ENCODE results near the gene NEK11. TPM values are rescaled to one million over a fixed set of nuclear protein-coding genes. Genes with fewer than 3 reads are reported as not detected.

NEK11 gene
- total RNA-seq, 1 donor from 2014 or later = 9.6 TPM

GRCh38 chr3:131007782-131008181 is 18.9 kb upstream of the NEK11 start:
- TF ChIP-seq, protein P1, sequence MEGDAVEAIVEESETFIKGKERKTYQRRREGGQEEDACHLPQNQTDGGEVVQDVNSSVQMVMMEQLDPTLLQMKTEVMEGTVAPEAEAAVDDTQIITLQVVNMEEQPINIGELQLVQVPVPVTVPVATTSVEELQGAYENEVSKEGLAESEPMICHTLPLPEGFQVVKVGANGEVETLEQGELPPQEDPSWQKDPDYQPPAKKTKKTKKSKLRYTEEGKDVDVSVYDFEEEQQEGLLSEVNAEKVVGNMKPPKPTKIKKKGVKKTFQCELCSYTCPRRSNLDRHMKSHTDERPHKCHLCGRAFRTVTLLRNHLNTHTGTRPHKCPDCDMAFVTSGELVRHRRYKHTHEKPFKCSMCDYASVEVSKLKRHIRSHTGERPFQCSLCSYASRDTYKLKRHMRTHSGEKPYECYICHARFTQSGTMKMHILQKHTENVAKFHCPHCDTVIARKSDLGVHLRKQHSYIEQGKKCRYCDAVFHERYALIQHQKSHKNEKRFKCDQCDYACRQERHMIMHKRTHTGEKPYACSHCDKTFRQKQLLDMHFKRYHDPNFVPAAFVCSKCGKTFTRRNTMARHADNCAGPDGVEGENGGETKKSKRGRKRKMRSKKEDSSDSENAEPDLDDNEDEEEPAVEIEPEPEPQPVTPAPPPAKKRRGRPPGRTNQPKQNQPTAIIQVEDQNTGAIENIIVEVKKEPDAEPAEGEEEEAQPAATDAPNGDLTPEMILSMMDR (IDR thresholded peaks at IDR 0.05; ENCODE audit: unreplicated experiment) = no peak
- Mint-ChIP-seq H3K27me3 (ENCODE audit: unreplicated experiment) (no peaks in the 10 kb centered on the region), H3K4me1 (ENCODE audit: unreplicated experiment) (no peaks in the 10 kb centered on the region), H3K4me3 (ENCODE audit: unreplicated experiment) (no peak overlapping the region), H3K27ac (ENCODE audit: unreplicated experiment) (no peak overlapping the region), H3K36me3 (ENCODE audit: low read depth, unreplicated experiment) (peaks cover 17% of the 10 kb centered on the region), H3K9me3 (ENCODE audit: unreplicated experiment) (no peaks in the 10 kb centered on the region)
- DNase-seq (ENCODE audit: low spot score) = no peak

GRCh38 chr3:131008326-131008725 is 18.4 kb upstream of the NEK11 start:
- Mint-ChIP-seq H3K27ac (ENCODE audit: unreplicated experiment) (no peak overlapping the region), H3K27me3 (ENCODE audit: unreplicated experiment) (no peaks in the 10 kb centered on the region), H3K4me3 (ENCODE audit: unreplicated experiment) (no peak overlapping the region), H3K4me1 (ENCODE audit: unreplicated experiment) (no peaks in the 10 kb centered on the region), H3K9me3 (ENCODE audit: unreplicated experiment) (no peaks in the 10 kb centered on the region), H3K36me3 (ENCODE audit: low read depth, unreplicated experiment) (peaks cover 17% of the 10 kb centered on the region)
- no peak for DNase-seq (ENCODE audit: low spot score)
- TF ChIP-seq, protein P1 (IDR thresholded peaks at IDR 0.05; ENCODE audit: unreplicated experiment) = no peak

DNA sequence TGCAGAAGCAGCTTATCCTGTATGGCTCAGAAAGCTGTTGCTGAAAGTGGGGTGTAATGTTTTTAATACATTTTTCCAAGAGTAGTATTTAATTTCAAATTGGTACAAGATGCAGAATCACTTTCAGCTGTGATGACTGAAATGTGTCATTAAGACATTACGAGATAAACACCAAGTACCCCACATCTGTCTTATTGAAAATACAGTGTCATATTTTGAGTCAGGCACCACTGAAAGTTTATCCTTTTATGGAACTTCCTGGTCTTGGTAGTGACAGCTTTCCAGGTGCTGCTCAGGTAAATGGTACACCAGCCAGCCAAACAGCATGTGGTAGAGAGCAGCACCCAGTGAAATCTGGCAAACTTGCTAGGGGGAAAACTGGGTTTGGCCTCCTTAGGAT is 17.0 kb upstream of the NEK11 start:
- Mint-ChIP-seq H3K36me3 (ENCODE audit: low read depth, unreplicated experiment) (peaks cover 15% of the 10 kb centered on the region), H3K27me3 (ENCODE audit: unreplicated experiment) (no peaks in the 10 kb centered on the region), H3K4me1 (ENCODE audit: unreplicated experiment) (no peaks in the 10 kb centered on the region), H3K4me3 (ENCODE audit: unreplicated experiment) (no peak overlapping the region), H3K9me3 (ENCODE audit: unreplicated experiment) (no peaks in the 10 kb centered on the region), H3K27ac (ENCODE audit: unreplicated experiment) (no peak overlapping the region)
- TF ChIP-seq, protein P1 (IDR thresholded peaks at IDR 0.05; ENCODE audit: unreplicated experiment) = no peak
- DNase-seq (ENCODE audit: low spot score) = no peak

- Mint-ChIP-seq H3K4me1 (ENCODE audit: unreplicated experiment) (peaks cover 2% of the 10 kb centered on the region), H3K4me3 (ENCODE audit: unreplicated experiment) (no peak overlapping the region), H3K27ac (ENCODE audit: unreplicated experiment) (no peak overlapping the region), H3K9me3 (ENCODE audit: unreplicated experiment) (no peaks in the 10 kb centered on the region), H3K36me3 (ENCODE audit: low read depth, unreplicated experiment) (peaks cover 9% of the 10 kb centered on the region), H3K27me3 (ENCODE audit: unreplicated experiment) (peaks cover 1% of the 10 kb centered on the region)
- DNase-seq (ENCODE audit: low spot score) = no peak
- TF ChIP-seq, protein P1 (IDR thresholded peaks at IDR 0.05; ENCODE audit: unreplicated experiment) = no peak
Measured at GRCh38 chr3:131018970-131019369, 7.7 kb upstream of the NEK11 start.

GRCh38 chr3:131020122-131020693 is 6.5 kb upstream of the NEK11 start:
- DNase-seq (ENCODE audit: low spot score) = no peak
- Mint-ChIP-seq H3K9me3 (ENCODE audit: unreplicated experiment) (no peaks in the 10 kb centered on the region), H3K27ac (ENCODE audit: unreplicated experiment) (no peak overlapping the region), H3K4me1 (ENCODE audit: unreplicated experiment) (peaks cover 2% of the 10 kb centered on the region), H3K36me3 (ENCODE audit: low read depth, unreplicated experiment) (peaks cover 7% of the 10 kb centered on the region), H3K4me3 (ENCODE audit: unreplicated experiment) (no peak overlapping the region), H3K27me3 (ENCODE audit: unreplicated experiment) (peaks cover 1% of the 10 kb centered on the region)
- TF ChIP-seq, protein P1 (IDR thresholded peaks at IDR 0.05; ENCODE audit: unreplicated experiment) = no peak

Measured in endothelial cell (in vitro differentiated cells).